ENCODE results near the gene ANKRD13D.

DNA sequence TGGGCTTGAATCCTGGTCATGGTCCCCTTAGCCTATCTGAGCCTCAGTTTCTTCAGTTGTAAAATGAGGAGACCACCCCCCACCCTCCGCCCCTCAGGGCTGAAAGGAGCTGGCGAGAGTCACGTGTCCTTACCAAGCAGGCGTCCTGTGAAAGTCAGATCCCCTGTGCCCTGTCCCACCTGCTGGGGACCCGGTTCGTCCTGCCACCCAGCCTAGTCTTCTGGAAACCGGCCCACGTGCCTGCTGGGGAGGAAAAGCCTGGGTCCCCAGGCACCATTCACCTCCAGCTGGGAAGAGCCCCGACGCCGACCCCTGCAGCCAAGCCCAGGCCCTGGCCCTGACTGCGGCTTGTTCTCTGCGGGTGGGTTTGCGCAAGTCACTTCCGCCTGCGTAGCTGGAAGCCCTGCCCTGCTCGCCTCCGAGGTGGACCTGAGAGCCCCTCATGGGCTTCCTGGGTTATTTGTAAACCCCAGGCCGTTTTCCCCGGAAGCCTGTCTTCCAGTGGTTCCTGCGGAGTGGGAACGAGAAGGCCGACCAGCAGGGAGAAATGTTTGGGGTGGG is 13.5 kb downstream of the ANKRD13D start:
- TF ChIP-seq EZH2 (IDR thresholded peaks at IDR 0.05; ENCODE audit: low read depth), result no peak
- TF ChIP-seq, protein P1, sequence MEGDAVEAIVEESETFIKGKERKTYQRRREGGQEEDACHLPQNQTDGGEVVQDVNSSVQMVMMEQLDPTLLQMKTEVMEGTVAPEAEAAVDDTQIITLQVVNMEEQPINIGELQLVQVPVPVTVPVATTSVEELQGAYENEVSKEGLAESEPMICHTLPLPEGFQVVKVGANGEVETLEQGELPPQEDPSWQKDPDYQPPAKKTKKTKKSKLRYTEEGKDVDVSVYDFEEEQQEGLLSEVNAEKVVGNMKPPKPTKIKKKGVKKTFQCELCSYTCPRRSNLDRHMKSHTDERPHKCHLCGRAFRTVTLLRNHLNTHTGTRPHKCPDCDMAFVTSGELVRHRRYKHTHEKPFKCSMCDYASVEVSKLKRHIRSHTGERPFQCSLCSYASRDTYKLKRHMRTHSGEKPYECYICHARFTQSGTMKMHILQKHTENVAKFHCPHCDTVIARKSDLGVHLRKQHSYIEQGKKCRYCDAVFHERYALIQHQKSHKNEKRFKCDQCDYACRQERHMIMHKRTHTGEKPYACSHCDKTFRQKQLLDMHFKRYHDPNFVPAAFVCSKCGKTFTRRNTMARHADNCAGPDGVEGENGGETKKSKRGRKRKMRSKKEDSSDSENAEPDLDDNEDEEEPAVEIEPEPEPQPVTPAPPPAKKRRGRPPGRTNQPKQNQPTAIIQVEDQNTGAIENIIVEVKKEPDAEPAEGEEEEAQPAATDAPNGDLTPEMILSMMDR (conservative IDR thresholded peaks at IDR 0.05), result no peak

Measured in PC-9 (cell line).